ENCODE measurements around the gene HSPB1. TPM values are rescaled to one million over a fixed set of nuclear protein-coding genes. Genes with fewer than 3 reads are reported as not detected.
A peak's percentile ranks its signal among the peaks of the same experiment; 100 is the strongest.
"Not testable (repeated sequence)": the region's sequence is repeated elsewhere in the genome, so short reads cannot be mapped to it uniquely, and the experiment has no call there.

HSPB1 gene
- total RNA-seq, 2 experiments from 2014 or later = 204 to 349 TPM

DNA sequence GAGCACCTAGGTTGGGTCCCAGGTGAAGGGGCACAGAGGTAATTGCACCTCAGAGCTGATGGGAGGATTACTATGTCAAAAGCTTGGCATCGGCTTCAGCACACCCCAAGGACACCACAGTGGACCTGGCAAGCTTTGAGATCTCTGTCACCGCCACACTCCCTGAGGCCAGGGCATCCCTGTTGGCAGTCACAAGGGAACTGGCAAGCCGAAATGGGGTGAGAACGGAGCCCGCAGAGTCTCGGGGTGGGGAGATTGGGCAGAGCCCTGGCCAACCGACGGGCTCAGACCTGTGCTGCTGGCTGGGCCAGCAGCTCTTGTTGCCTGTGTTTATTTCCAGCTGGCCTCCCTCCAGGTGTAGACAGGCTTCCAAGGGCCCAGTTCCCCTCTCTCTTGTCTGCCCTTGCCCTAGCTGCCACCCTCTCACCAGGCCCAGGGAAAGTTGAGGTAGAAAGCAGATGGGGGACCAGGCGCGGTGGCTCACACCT, 2.5 kb downstream of the HSPB1 start:
- Histone ChIP-seq H3K9me3 (ENCODE audit: low read length) (no peaks in the 10 kb centered on the region), H3K4me1 (ENCODE audit: insufficient read depth, low read length, poor library complexity, severe bottlenecking) (peaks cover 53% of the 10 kb centered on the region), H3K4me2 (ENCODE audit: low read length) (peak overlapping the region; percentile 87), H3K36me3 (ENCODE audit: insufficient read depth, low read length) (peaks cover 9% of the 10 kb centered on the region; the same call in 1 of the 2 replicates), H4K20me1 (ENCODE audit: insufficient read depth, low read length) (no peaks in the 10 kb centered on the region), H3K9me2 (ENCODE audit: insufficient read depth, low read length) (no peaks in the 10 kb centered on the region), H3K79me2 (ENCODE audit: insufficient read depth, low read depth, low read length) (no peaks in the 10 kb centered on the region), H2AFZ (ENCODE audit: low read length) (no peak overlapping the region), H3K27ac (ENCODE audit: low read depth, low read length, poor library complexity, severe bottlenecking) (peak overlapping the region; percentile 81), H3K4me3 (ENCODE audit: low read depth, low read length, poor library complexity, severe bottlenecking) (peak overlapping the region; percentile 89)
- intact Hi-C loops (cut with micrococcal nuclease; ENCODE audit: unreplicated experiment) = no loop called here
- no peak for DNase-seq (ENCODE audit: low spot score)
- ChIA-PET CTCF (ENCODE audit: unreplicated experiment) (no interaction called here), POLR2A (interaction anchor here (0.9 kb wide), 1 partner anchor 11 kb away, joined by 4 read pairs; no protein-coding TSS in a partner anchor)
- TF ChIP-seq EZH2phosphoT487 (IDR thresholded peaks at IDR 0.05; ENCODE audit: borderline replicate concordance, low read depth, low read length) = no peak
- TF ChIP-seq, protein P1, sequence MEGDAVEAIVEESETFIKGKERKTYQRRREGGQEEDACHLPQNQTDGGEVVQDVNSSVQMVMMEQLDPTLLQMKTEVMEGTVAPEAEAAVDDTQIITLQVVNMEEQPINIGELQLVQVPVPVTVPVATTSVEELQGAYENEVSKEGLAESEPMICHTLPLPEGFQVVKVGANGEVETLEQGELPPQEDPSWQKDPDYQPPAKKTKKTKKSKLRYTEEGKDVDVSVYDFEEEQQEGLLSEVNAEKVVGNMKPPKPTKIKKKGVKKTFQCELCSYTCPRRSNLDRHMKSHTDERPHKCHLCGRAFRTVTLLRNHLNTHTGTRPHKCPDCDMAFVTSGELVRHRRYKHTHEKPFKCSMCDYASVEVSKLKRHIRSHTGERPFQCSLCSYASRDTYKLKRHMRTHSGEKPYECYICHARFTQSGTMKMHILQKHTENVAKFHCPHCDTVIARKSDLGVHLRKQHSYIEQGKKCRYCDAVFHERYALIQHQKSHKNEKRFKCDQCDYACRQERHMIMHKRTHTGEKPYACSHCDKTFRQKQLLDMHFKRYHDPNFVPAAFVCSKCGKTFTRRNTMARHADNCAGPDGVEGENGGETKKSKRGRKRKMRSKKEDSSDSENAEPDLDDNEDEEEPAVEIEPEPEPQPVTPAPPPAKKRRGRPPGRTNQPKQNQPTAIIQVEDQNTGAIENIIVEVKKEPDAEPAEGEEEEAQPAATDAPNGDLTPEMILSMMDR (conservative IDR thresholded peaks at IDR 0.05; ENCODE audit: low read length) = no peak
- BruUV-seq (replicated peaks) = no TSS peak

DNA sequence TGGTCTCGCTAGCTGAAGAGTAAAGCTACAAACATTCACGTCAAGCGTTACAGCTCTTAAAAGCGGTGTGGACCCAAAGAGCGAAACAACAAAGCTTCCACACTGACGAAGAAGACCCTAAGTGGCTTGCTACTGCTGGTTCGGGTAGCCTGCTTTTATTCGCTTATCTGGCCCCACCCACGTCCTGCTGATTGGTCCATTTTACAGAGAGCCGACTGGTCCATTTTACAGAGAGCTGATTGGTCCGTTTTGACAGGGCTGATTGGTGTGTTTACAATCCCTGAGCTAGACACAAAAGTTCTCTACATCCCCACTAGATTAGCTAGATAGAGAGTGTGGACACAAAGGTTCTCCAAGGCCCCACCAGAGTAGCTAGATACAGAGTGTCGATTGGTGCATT, 6.4 kb downstream of the HSPB1 start:
- H3K9me3 ChIP-seq (ENCODE audit: low read length); H3K9me2 ChIP-seq (ENCODE audit: insufficient read depth, low read length); H2AFZ ChIP-seq (ENCODE audit: low read length); H3K79me2 ChIP-seq (ENCODE audit: insufficient read depth, low read depth, low read length); H3K4me3 ChIP-seq (ENCODE audit: low read depth, low read length, poor library complexity, severe bottlenecking); H3K36me3 ChIP-seq (ENCODE audit: insufficient read depth, low read length); BruUV-seq (replicated peaks); intact Hi-C loops (cut with micrococcal nuclease; ENCODE audit: unreplicated experiment); H4K20me1 ChIP-seq (ENCODE audit: insufficient read depth, low read length); H3K27ac ChIP-seq (ENCODE audit: low read depth, low read length, poor library complexity, severe bottlenecking); DNase-seq (ENCODE audit: low spot score); H3K4me2 ChIP-seq (ENCODE audit: low read length): not testable (repeated sequence)
- POLR2A ChIA-PET = interaction anchor here (0.7 to 1.1 kb wide), 2 partner anchors 9 to 15 kb away, joined by 3 read pairs; no protein-coding TSS in a partner anchor
- CTCF ChIA-PET (ENCODE audit: unreplicated experiment) = interaction anchor here (1.4 kb wide), 1 partner anchor 15 kb away, joined by 3 read pairs; no protein-coding TSS in a partner anchor
- H3K4me1 ChIP-seq (ENCODE audit: insufficient read depth, low read length, poor library complexity, severe bottlenecking) = peaks cover 51% of the 10 kb centered on the region

DNA sequence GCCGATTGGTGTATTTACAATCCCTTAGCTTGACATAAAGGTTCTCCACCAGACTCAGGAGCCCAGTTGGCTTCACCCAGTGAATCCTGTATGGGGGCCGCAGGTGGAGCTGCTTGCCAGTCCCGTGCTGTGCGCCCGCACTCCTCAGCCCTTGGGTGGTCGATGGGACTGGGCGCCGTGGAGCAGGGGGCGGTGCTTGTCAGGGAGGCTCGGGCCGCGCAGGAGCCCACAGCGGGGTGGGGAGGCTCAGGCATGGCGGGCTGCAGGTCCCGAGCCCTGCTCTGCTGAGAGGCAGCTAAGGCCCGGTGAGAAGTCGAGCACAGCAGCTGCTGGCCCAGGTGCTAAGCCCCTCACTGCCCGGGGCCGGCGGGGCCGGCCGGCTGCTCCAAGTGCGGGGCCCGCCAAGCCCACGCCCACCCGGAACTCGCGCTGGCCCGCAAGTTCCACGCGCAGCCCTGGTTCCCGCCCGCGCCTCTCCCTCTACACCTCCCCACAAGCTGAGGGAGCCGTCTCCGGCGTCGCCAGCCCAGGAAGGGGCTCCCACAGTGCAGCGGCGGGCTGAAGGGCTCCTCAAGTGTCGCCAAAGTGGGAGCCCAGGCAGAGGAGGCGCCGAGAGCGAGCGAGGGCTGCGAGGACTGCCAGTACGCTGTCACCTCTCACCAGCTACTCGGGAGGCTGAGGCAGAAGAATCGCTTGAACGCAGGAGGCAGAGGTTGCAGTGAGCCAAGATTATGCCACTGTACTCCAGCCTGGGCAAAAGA, 7.0 kb downstream of the HSPB1 start:
- intact Hi-C loops (cut with micrococcal nuclease; ENCODE audit: unreplicated experiment); H3K9me3 ChIP-seq (ENCODE audit: low read length); H3K36me3 ChIP-seq (ENCODE audit: insufficient read depth, low read length); DNase-seq (ENCODE audit: low spot score); H3K4me3 ChIP-seq (ENCODE audit: low read depth, low read length, poor library complexity, severe bottlenecking); H3K27ac ChIP-seq (ENCODE audit: low read depth, low read length, poor library complexity, severe bottlenecking); H4K20me1 ChIP-seq (ENCODE audit: insufficient read depth, low read length); H3K4me2 ChIP-seq (ENCODE audit: low read length); BruUV-seq (replicated peaks); H2AFZ ChIP-seq (ENCODE audit: low read length); H3K9me2 ChIP-seq (ENCODE audit: insufficient read depth, low read length); H3K79me2 ChIP-seq (ENCODE audit: insufficient read depth, low read depth, low read length): not testable (repeated sequence)
- ChIA-PET CTCF (ENCODE audit: unreplicated experiment) (interaction anchor here (1.4 kb wide), 1 partner anchor 16 kb away, joined by 3 read pairs; no protein-coding TSS in a partner anchor), POLR2A (interaction anchor here (0.5 to 1.1 kb wide), 3 partner anchors 8 to 16 kb away, joined by 3 to 4 read pairs (median 3); no protein-coding TSS in a partner anchor)
- H3K4me1 ChIP-seq (ENCODE audit: insufficient read depth, low read length, poor library complexity, severe bottlenecking) = peaks cover 47% of the 10 kb centered on the region

Data from OCI-LY7 (cell line).